ENCODE data around the gene GPR143.

The GPR143 gene

DNA sequence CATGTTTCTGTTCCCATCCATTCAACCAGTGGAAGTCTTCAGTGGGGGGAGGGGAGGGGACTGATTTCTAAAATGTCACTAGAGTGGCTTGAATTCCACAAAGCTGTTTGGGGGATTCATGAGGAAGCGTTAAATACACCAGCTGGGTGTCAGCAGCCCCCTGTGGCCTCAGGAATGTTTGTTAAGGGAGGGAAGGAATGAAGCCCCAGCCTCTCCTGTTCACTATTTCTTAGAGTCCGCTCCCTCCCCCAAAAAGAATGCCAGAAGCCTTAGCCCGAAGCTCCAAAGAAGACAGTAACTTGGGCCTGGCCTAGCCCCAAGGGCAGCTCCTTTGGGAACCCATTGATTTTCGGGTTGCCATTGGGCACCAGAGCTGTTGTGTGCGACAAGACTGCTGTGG lies 23.9 kb upstream of the GPR143 start:
- no peaks in the 10 kb centered on the region for H3K9me3 ChIP-seq (ENCODE audit: control insufficient read depth, low read length)
- no peaks in the 10 kb centered on the region for H3K36me3 ChIP-seq (ENCODE audit: control insufficient read depth, insufficient read depth, low read length)
- H3K4me3 ChIP-seq (ENCODE audit: insufficient read depth, low read depth, low read length, poor library complexity, severe bottlenecking): no peak overlapping the region
- H3K27ac ChIP-seq (ENCODE audit: insufficient read depth, low read length, poor library complexity, severe bottlenecking): no peak overlapping the region
- no peaks in the 10 kb centered on the region for H3K27me3 ChIP-seq (replicated peaks; ENCODE audit: control insufficient read depth, insufficient read depth, low read length, poor library complexity, severe bottlenecking)
- no peak for DNase-seq
- H3K4me1 ChIP-seq (ENCODE audit: control insufficient read depth, insufficient read depth, low read length, poor library complexity, severe bottlenecking): no peaks in the 10 kb centered on the region

DNA sequence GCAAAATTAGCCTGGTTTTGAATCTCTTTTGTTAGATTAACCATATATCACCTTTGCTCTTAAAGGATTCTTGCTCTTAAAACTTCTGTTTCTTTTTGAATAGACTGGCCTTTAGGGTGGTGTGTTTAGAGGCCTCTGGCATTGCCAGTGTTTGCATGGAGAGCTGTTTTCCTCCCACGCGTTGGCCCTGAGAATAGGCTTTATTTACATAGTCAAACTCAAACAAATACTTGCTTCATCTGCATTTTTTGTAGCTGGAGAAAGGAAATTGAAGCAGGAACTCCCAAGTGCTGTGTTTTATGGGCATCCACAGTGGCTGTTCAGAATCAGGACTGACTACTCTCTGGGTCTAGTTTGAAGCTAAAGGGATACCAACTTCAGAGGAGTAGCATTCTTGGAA lies 23.3 kb upstream of the GPR143 start:
- Histone ChIP-seq H3K27me3 (replicated peaks; ENCODE audit: control insufficient read depth, insufficient read depth, low read length, poor library complexity, severe bottlenecking) (no peaks in the 10 kb centered on the region), H3K36me3 (ENCODE audit: control insufficient read depth, insufficient read depth, low read length) (no peaks in the 10 kb centered on the region), H3K4me3 (ENCODE audit: insufficient read depth, low read depth, low read length, poor library complexity, severe bottlenecking) (no peak overlapping the region), H3K4me1 (ENCODE audit: control insufficient read depth, insufficient read depth, low read length, poor library complexity, severe bottlenecking) (no peaks in the 10 kb centered on the region), H3K27ac (ENCODE audit: insufficient read depth, low read length, poor library complexity, severe bottlenecking) (no peak overlapping the region), H3K9me3 (ENCODE audit: control insufficient read depth, low read length) (no peaks in the 10 kb centered on the region)
- no peak for DNase-seq

DNA sequence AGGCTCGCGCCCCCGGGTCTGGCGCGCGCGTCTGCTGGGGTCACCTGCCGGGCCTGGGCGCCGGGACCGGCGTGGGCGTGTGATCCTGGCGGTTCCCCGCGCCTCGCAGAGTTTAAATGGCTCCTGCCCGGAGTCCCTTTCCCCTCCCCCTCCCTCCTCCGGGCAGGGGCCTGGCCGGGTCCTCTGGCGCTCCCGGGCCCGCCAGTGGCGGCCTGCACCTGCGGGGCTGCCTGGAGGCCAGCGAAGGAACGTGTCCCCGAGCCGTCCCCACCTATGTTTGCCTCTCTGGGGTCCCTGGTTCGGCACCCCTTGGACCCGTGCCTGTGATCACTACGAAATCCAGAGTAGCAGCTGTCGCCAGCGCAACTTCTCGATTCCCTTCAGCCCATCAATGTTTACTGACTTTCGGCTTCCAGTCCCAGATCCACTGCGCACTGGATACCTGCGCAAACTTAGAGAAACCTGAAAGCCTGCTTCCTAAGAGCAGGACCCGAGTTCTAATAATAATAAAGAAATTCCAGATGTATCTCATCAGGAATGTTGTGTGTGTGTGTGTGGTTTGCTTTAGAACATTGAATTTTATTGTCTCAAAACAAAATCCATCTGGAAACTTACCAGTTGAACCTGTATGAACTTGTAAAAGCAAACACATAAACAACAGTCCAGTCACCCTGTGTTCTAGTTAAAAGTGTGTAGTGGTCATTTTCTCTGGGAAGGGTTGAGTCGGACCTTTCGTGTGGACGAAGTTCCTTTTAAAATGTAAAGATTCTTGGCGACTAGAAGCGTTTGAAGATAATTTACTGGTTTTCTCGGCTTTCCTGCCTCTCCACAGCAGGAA lies 21.4 kb upstream of the GPR143 start:
- no peaks in the 10 kb centered on the region for H3K36me3 ChIP-seq (ENCODE audit: control insufficient read depth, insufficient read depth, low read length)
- H3K9me3 ChIP-seq (ENCODE audit: control insufficient read depth, low read length): no peaks in the 10 kb centered on the region
- no peaks in the 10 kb centered on the region for H3K4me1 ChIP-seq (ENCODE audit: control insufficient read depth, insufficient read depth, low read length, poor library complexity, severe bottlenecking)
- no peaks in the 10 kb centered on the region for H3K27me3 ChIP-seq (replicated peaks; ENCODE audit: control insufficient read depth, insufficient read depth, low read length, poor library complexity, severe bottlenecking)
- DNase-seq: no peak
- no peak overlapping the region for H3K4me3 ChIP-seq (ENCODE audit: insufficient read depth, low read depth, low read length, poor library complexity, severe bottlenecking)
- no peak overlapping the region for H3K27ac ChIP-seq (ENCODE audit: insufficient read depth, low read length, poor library complexity, severe bottlenecking)

GRCh38 chrX:9785944-9786797 lies 20.5 kb upstream of the GPR143 start, which contains the start of gene SHROOM2:
Gene SHROOM2, plus strand, starts transcription at chrX:9786429. Its CDS starts 117 bp downstream, at chrX:9786546.
- Histone ChIP-seq H3K36me3 (ENCODE audit: control insufficient read depth, insufficient read depth, low read length) (no peaks in the 10 kb centered on the region), H3K4me1 (ENCODE audit: control insufficient read depth, insufficient read depth, low read length, poor library complexity, severe bottlenecking) (no peaks in the 10 kb centered on the region), H3K27ac (ENCODE audit: insufficient read depth, low read length, poor library complexity, severe bottlenecking) (no peak within 1 kb of the TSS), H3K9me3 (ENCODE audit: control insufficient read depth, low read length) (no peaks in the 10 kb centered on the region), H3K27me3 (replicated peaks; ENCODE audit: control insufficient read depth, insufficient read depth, low read length, poor library complexity, severe bottlenecking) (no peaks in the 10 kb centered on the region), H3K4me3 (ENCODE audit: insufficient read depth, low read depth, low read length, poor library complexity, severe bottlenecking) (no peak within 1 kb of the TSS)
- no peak for DNase-seq

DNA sequence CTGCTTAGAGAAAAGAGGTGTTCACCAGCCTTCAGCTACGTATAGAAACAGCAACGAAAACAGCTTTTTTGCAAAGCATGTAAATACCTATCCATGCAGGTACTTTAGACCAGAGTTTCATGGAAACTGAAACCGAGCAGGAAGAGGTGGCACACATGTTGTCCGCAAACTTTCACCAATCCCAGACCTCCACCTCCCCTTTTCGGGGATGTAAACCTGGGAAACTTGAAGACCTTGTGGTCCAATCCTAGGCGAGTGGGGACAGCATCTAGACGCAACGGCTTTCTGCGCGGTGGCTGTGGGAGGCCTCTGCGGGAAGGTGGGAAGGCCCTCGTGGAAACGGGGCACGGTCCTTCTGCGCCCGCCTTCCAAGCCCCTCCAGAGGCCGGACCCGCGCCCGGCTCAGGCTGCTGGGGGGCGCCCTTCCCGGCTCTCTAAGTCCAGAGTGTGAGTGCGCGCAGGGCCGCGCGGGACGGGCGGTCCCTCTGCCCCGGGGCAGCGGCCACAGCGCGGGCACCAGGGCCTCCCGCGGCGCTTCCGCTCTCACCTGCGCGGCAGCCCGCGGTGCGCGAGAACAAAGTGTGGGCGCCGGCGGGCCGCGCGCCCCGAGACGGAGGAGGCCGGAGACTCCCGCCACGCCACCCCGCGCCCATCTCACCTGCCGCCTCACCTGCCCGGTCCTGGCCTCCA lies 19.8 kb upstream of the GPR143 start:
- Histone ChIP-seq H3K36me3 (ENCODE audit: control insufficient read depth, insufficient read depth, low read length) (no peaks in the 10 kb centered on the region), H3K4me1 (ENCODE audit: control insufficient read depth, insufficient read depth, low read length, poor library complexity, severe bottlenecking) (no peaks in the 10 kb centered on the region), H3K27me3 (replicated peaks; ENCODE audit: control insufficient read depth, insufficient read depth, low read length, poor library complexity, severe bottlenecking) (no peaks in the 10 kb centered on the region), H3K9me3 (ENCODE audit: control insufficient read depth, low read length) (no peaks in the 10 kb centered on the region), H3K4me3 (ENCODE audit: insufficient read depth, low read depth, low read length, poor library complexity, severe bottlenecking) (no peak overlapping the region), H3K27ac (ENCODE audit: insufficient read depth, low read length, poor library complexity, severe bottlenecking) (no peak overlapping the region)
- DNase-seq: no peak

DNA sequence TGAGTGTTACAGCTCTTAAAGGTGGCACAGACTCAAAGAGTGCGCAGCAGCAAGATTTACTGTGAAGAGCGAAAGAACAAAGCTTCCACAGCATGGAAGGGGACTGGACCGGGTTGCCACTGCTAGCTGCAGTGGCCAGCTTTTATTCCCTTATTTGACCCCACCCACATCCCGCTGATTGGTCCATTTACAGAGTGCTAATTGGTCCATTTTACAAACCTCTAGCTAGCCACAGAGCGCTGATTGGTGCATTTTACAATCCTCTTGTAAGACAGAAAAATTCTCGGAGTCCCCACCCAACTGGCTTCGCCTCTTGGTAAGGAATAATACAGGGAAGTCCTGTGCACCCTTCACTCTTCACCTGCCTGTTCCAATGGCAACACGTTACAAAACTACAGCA lies 18.7 kb upstream of the GPR143 start:
- Histone ChIP-seq H3K4me3 (ENCODE audit: insufficient read depth, low read depth, low read length, poor library complexity, severe bottlenecking) (no peak overlapping the region), H3K4me1 (ENCODE audit: control insufficient read depth, insufficient read depth, low read length, poor library complexity, severe bottlenecking) (no peaks in the 10 kb centered on the region), H3K27ac (ENCODE audit: insufficient read depth, low read length, poor library complexity, severe bottlenecking) (no peak overlapping the region), H3K36me3 (ENCODE audit: control insufficient read depth, insufficient read depth, low read length) (no peaks in the 10 kb centered on the region), H3K27me3 (replicated peaks; ENCODE audit: control insufficient read depth, insufficient read depth, low read length, poor library complexity, severe bottlenecking) (no peaks in the 10 kb centered on the region), H3K9me3 (ENCODE audit: control insufficient read depth, low read length) (no peaks in the 10 kb centered on the region)
- no peak for DNase-seq

DNA sequence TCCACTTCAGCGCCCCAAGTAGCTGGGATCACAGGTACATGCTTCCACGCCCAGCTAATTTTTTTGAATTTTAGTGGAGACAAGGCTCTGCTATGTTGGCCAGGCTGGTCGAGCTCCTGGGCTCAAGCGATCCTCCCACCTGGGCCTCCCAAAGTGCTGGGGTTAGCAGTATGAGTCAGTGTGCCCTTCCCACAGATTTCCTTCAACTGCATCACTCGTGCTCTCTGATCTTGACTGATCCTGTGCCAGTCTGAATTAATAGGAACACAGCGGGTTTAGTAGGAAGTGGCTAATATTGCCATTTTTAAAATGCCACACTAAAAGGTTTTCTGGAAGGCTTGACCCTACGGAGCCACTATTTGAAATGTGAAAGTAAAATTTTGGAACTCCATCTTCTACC lies 16.3 kb upstream of the GPR143 start:
- Histone ChIP-seq H3K27me3 (replicated peaks; ENCODE audit: control insufficient read depth, insufficient read depth, low read length, poor library complexity, severe bottlenecking) (no peaks in the 10 kb centered on the region), H3K4me3 (ENCODE audit: insufficient read depth, low read depth, low read length, poor library complexity, severe bottlenecking) (no peak overlapping the region), H3K36me3 (ENCODE audit: control insufficient read depth, insufficient read depth, low read length) (no peaks in the 10 kb centered on the region), H3K9me3 (ENCODE audit: control insufficient read depth, low read length) (no peaks in the 10 kb centered on the region), H3K4me1 (ENCODE audit: control insufficient read depth, insufficient read depth, low read length, poor library complexity, severe bottlenecking) (no peaks in the 10 kb centered on the region), H3K27ac (ENCODE audit: insufficient read depth, low read length, poor library complexity, severe bottlenecking) (no peak overlapping the region)
- no peak for DNase-seq

GRCh38 chrX:9775930-9776329 lies 10.3 kb upstream of the GPR143 start:
- Histone ChIP-seq H3K4me3 (ENCODE audit: insufficient read depth, low read depth, low read length, poor library complexity, severe bottlenecking) (no peak overlapping the region), H3K9me3 (ENCODE audit: control insufficient read depth, low read length) (no peaks in the 10 kb centered on the region), H3K36me3 (ENCODE audit: control insufficient read depth, insufficient read depth, low read length) (no peaks in the 10 kb centered on the region), H3K27ac (ENCODE audit: insufficient read depth, low read length, poor library complexity, severe bottlenecking) (no peak overlapping the region), H3K4me1 (ENCODE audit: control insufficient read depth, insufficient read depth, low read length, poor library complexity, severe bottlenecking) (no peaks in the 10 kb centered on the region), H3K27me3 (replicated peaks; ENCODE audit: control insufficient read depth, insufficient read depth, low read length, poor library complexity, severe bottlenecking) (no peaks in the 10 kb centered on the region)
- DNase-seq: no peak

DNA sequence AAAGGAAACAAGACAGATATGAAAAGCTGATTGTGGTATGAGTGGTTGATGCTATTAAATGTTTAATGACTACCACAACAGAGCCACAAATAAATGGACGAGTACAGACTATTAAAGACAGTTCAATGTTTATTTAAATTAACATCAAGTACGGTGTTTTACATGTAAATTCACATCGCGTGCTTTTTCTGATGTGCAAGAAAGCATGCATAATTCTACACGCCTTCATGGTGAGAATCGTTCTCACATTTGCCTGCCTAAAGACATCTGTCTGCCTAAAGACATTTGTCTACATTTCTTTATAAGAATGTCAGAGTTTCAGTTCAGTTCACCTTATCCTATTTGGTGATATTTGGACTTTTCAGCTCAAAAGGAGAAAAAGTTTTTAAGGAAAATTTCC lies 7.3 kb upstream of the GPR143 start:
- DNase-seq: no peak
- no peak overlapping the region for H3K27ac ChIP-seq (ENCODE audit: insufficient read depth, low read length, poor library complexity, severe bottlenecking)
- no peaks in the 10 kb centered on the region for H3K36me3 ChIP-seq (ENCODE audit: control insufficient read depth, insufficient read depth, low read length)
- H3K27me3 ChIP-seq (replicated peaks; ENCODE audit: control insufficient read depth, insufficient read depth, low read length, poor library complexity, severe bottlenecking): no peaks in the 10 kb centered on the region
- no peaks in the 10 kb centered on the region for H3K4me1 ChIP-seq (ENCODE audit: control insufficient read depth, insufficient read depth, low read length, poor library complexity, severe bottlenecking)
- no peaks in the 10 kb centered on the region for H3K9me3 ChIP-seq (ENCODE audit: control insufficient read depth, low read length)
- no peak overlapping the region for H3K4me3 ChIP-seq (ENCODE audit: insufficient read depth, low read depth, low read length, poor library complexity, severe bottlenecking)

Data from effector memory CD4-positive, alpha-beta T cell (primary cell).